HAP-1 (cell line): Measurements from ENCODE around the gene TEAD1.
A peak's percentile ranks its signal among the peaks of the same experiment; 100 is the strongest.

ENCODE experiments used
- DNase-seq, 2 experiments: peaks; one replicate each; pipeline ENCODE4 v3.0.0-alpha.2; 2016 to 2020; ENCODE audit warnings: low spot score in 2 of 2
- H3K27me3 ChIP-seq: fragments of 250-450 bp; sonication (Bioruptor Pico); 2 replicates; pipeline ENCODE4 v1.5.1; 2020; ENCODE audit warnings: low read depth, mild to moderate bottlenecking, moderate library complexity
- H3K36me3 ChIP-seq: fragments of 250-450 bp; sonication (Bioruptor Pico); replicated peaks from 2 replicates; pipeline ENCODE4 v1.5.1; 2020; ENCODE audit warnings: mild to moderate bottlenecking
- H3K4me1 ChIP-seq: fragments of 250-450 bp; sonication (Bioruptor Pico); 2 replicates; pipeline ENCODE4 v1.5.1; 2020; ENCODE audit warnings: mild to moderate bottlenecking
- H3K4me3 ChIP-seq: fragments of 250-450 bp; sonication (Bioruptor Pico); 2 replicates; pipeline ENCODE4 v1.5.1; 2020; ENCODE audit warnings: mild to moderate bottlenecking, moderate library complexity
- H3K9me3 ChIP-seq: fragments of 250-450 bp; sonication (Bioruptor Pico); 2 replicates; pipeline ENCODE4 v1.5.1; 2020; ENCODE audit warnings: mild to moderate bottlenecking, moderate library complexity
- in situ Hi-C: fragments of 300-500 bp; cut with MboI; formaldehyde crosslinking; loops from 3 replicates; pipeline ENCODE4 v1.14.3; 2020; ENCODE audit warnings: low sequenced_read_pairs, inconsistent platforms, mixed read lengths

Gene TEAD1

DNA sequence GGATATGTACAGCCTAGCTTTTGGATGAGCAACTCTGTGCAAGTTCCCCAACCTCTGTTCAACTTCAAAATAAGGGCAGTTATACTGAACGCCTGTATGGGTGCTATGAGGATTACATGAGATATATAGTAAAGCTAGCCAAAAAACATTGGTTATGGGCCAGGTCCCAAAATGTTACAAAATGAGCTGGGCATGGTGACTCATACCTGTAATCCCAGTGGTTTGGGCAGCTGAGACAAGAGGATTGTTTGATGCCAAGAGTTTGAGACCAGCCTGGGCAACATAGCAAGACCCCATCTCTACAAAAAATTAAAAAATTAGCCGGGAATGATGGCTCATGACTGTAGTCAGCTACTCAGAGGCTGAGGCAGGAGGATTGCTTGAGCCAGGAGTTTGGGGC is 118.4 kb downstream of the TEAD1 start:
- Histone ChIP-seq H3K4me3 (no peak overlapping the region), H3K9me3 (no peaks in the 10 kb centered on the region), H3K4me1 (peaks cover 2% of the 10 kb centered on the region; the same call in 1 of the 2 replicates), H3K36me3 (peaks cover 16% of the 10 kb centered on the region), H3K27me3 (no peaks in the 10 kb centered on the region)
- in situ Hi-C loops, result no loop called here
- DNase-seq, result no peak

DNA sequence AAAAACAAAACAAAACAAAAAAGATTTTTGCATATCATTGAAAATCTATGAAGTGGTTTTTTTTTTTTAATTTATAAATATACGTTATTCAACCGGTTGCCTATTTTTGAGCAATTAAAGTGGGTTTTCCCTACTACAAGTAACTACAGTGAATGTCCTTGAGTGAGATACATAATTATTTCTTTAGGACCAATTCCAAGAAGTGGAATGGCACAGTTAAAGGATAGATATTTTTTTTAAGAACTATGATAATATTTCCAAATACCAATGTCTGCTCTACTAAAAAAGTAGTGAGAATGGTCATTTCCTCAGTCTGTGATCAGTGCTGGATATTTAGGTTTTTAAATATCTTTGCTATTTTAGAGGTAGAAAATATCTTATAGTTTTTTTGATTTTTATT is 118.8 kb downstream of the TEAD1 start:
- peaks cover 2% of the 10 kb centered on the region for H3K4me1 ChIP-seq
- in situ Hi-C loops, result no loop called here
- peaks cover 16% of the 10 kb centered on the region for H3K36me3 ChIP-seq
- DNase-seq, result no peak
- H3K4me3 ChIP-seq, result no peak overlapping the region
- H3K9me3 ChIP-seq, result no peaks in the 10 kb centered on the region
- no peaks in the 10 kb centered on the region for H3K27me3 ChIP-seq

DNA sequence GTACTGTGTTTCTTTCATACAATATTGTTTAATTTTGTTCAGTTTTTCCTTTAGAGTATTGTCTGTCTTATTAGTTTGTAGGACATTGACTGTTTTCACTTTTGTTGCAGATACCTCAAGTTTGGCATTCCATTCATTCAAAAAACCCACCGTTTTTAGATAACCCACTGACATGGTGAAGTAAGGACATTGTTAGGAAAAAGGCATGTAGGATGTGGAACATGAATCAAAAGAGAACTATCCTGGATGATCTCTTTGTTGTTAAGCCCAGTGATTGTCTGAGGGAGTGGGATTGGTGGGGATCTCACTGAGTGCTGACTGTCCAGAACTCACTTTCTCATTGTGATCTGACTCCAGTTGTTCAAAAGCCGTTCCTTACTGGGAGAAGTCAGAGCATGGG is 119.3 kb downstream of the TEAD1 start:
- Histone ChIP-seq H3K36me3 (peaks cover 16% of the 10 kb centered on the region), H3K4me3 (no peak overlapping the region), H3K27me3 (no peaks in the 10 kb centered on the region), H3K4me1 (peaks cover 5% of the 10 kb centered on the region), H3K9me3 (no peaks in the 10 kb centered on the region)
- no peak for DNase-seq
- in situ Hi-C loops, result no loop called here

DNA sequence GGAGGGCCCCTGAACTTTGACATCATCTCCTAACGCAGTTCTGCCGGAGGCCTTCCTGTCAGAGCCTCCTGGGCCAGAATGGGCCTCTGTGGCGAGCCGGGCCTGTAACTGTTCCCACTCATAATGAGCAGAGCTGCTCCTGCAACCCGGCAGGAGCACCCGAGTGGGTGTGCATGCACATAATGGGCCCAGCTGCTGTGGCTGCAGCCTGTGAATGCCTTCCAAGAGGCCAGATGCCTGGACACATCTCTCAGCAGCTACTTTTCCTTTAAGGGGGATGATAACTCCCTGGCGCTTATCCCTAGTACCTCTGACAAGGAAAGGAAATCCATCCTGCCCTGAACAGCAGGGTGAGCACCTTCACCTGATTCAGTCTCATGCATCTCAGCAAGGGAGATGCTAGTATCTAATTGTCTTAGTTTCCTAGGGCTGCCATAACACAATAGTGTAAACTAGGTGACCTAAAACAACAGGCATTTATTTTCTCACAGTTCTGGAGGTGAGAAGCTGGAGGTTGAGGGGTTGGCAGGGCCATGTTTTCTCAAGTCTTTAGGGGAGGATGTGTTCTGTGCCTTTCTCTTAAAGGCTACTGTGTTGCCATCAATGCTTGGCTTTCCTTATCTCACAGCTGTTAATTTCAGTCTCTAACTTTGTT is 120.5 kb downstream of the TEAD1 start:
- Histone ChIP-seq H3K4me3 (no peak overlapping the region), H3K4me1 (peaks cover 17% of the 10 kb centered on the region), H3K9me3 (no peaks in the 10 kb centered on the region), H3K27me3 (no peaks in the 10 kb centered on the region), H3K36me3 (peaks cover 16% of the 10 kb centered on the region)
- DNase-seq, result no peak
- in situ Hi-C loops, result no loop called here

DNA sequence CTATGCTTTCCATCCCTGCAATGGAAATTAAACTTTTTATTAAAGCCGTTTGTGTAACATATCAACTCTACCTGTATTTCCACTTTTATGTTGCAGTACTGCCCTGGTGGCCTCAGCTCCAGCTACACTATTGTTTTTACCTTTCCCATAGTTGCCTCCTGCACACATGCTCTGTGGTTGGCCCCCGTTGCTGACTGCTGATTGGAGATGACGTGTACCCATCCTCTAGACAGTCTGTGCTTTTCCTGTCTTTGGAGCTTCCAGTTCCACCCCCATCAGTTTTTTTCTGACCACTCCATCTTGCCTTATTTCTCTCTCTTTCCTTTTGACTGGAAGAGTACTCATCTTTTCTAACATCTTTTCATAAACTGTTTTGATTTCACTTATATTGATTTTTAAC is 123.8 kb downstream of the TEAD1 start:
- Histone ChIP-seq H3K9me3 (no peaks in the 10 kb centered on the region; the same call in 1 of the 2 replicates), H3K4me3 (no peak overlapping the region), H3K36me3 (peaks cover 12% of the 10 kb centered on the region), H3K4me1 (peaks cover 48% of the 10 kb centered on the region), H3K27me3 (no peaks in the 10 kb centered on the region)
- DNase-seq, result no peak
- in situ Hi-C loops, result no loop called here

DNA sequence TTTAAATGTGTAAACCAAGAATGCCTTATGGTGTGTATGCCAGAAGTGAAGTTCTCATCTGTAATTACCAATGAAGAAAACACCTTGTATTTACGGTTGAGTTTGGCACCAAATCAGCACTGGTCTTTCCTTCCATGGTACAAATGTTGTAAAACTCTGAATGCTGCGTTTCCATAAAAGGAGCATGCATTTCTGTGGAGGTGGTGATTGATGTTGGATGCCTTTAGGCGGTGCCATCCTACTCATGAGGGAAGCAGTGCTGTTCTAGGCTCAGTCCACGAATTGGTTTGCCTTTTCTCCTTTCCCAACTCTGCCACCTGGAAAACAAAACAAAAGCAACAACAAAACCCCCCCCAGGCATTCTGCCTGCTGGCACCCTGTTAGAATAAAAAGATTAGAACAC is 124.4 kb downstream of the TEAD1 start:
- no peaks in the 10 kb centered on the region; the same call in 1 of the 2 replicates for H3K9me3 ChIP-seq
- peaks cover 54% of the 10 kb centered on the region for H3K4me1 ChIP-seq
- H3K4me3 ChIP-seq, result no peak overlapping the region
- peak in 1 of 2 experiments; percentile 50 for DNase-seq
- in situ Hi-C loops, result no loop called here
- no peaks in the 10 kb centered on the region for H3K27me3 ChIP-seq
- H3K36me3 ChIP-seq, result peaks cover 10% of the 10 kb centered on the region

DNA sequence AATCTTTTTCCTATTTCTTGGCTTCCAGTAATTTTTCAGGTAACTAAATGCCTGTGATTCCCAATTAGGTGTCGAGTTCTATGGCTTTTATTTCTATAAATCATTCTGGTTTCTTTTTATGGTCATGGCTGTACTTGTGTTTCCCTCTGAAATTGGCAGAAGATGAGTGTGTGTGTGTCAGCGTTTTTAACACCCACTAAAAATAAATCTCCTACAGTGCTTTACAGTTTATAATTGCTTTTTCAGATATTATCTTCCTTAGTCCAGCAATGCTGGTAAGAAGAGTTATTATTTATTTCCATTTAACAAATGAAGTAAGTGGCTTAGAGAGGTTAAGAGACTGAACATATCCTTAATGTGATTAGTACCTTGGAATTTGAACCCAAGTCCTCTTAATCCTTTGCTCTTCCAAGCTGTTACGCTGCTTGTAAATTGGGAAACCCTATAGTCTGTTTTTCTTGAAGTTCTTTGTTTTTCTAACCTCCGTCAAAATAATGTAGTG is 125.2 kb downstream of the TEAD1 start:
- no peaks in the 10 kb centered on the region for H3K27me3 ChIP-seq
- in situ Hi-C loops, result no loop called here
- H3K4me1 ChIP-seq, result peaks cover 54% of the 10 kb centered on the region
- H3K4me3 ChIP-seq, result no peak overlapping the region
- H3K9me3 ChIP-seq, result no peaks in the 10 kb centered on the region; the same call in 1 of the 2 replicates
- DNase-seq, result peak in 1 of 2 experiments; percentile 46
- H3K36me3 ChIP-seq, result peaks cover 6% of the 10 kb centered on the region

DNA sequence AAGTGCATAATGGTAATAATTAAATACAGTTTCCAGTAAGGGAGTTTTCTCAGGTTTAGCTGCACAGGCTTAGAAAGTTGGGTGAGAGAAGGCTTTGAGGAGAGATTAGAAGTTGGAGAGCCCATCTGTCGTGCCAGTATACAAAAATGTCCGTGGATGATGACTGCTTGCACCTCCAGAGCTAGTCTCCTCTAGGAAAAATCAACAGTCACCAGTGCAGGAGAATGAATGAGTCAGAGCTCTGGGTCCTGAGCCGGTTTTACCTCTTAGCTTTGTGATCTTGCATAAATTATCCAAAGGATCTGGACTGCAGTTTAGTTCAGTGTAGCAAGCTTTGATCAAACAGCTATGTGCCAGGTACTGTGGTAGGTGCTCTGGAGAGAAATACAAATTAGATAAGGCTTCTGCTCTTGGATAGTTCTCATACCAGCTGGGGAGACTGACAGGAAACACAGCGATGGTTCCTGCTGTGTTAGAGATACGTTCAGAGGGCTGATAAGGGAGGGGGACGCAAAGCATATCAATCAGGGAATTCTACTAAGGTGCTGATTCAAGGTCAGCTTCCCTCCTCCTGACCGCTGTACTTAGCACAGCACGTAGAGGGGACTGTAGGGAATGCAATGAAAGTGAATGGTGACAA is 125.9 kb downstream of the TEAD1 start:
- Histone ChIP-seq H3K36me3 (peaks cover under 1% of the 10 kb centered on the region), H3K27me3 (no peaks in the 10 kb centered on the region), H3K9me3 (no peaks in the 10 kb centered on the region; the same call in 1 of the 2 replicates), H3K4me3 (no peak overlapping the region), H3K4me1 (peaks cover 54% of the 10 kb centered on the region)
- in situ Hi-C loops, result no loop called here
- peak in 1 of 2 experiments; percentile 23 for DNase-seq

DNA sequence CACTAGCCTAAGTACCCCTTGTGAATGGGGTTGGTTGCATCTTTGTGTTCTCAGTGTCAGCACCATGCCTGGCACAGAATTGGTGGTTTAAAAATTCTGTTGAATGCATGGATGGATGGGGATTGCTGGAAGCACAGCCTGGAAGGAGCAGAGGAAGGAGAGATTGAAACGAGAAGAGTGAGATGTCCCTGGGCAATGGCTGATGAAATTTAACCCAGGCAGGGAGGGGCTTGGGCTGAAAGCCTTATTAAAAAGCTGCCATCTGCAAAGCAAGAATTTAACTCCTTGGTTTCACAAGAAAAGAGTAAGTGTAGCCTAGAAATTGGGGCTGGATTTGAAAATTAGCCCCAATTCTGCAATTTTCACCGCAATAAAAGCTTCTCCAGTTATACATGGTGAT is 126.7 kb downstream of the TEAD1 start:
- peaks cover 54% of the 10 kb centered on the region for H3K4me1 ChIP-seq

DNA sequence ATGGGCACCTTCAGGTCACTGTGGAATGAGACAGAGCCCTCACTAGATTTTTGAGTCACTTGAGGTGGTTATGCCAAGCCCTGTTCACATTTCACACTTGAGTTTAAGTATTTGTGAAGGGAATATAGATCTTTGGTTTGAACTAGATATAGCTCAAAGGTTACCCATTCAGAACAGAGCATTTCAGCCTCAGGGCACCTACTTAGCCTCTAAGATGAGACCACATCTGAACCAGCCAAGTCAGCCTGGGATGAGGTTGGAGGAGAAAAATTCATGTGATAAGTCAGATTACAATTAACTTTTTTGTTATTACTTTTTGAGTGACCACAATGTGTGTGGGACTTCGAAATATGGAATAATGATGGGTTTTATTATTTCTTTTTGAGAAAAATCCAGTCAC is 127.8 kb downstream of the TEAD1 start:
- peak in 1 of 2 experiments; percentile 23 for DNase-seq
- no peak overlapping the region for H3K4me3 ChIP-seq

More for the DNA sequence above, 126.7 kb downstream of the TEAD1 start:
- DNase-seq, result peak in 1 of 2 experiments; percentile 11
- H3K4me3 ChIP-seq, result no peak overlapping the region
- in situ Hi-C loops, result no loop called here
- no peaks in the 10 kb centered on the region for H3K27me3 ChIP-seq
- no peaks in the 10 kb centered on the region; the same call in 1 of the 2 replicates for H3K9me3 ChIP-seq
- no peaks in the 10 kb centered on the region; the same call in 1 of the 2 replicates for H3K36me3 ChIP-seq

DNA sequence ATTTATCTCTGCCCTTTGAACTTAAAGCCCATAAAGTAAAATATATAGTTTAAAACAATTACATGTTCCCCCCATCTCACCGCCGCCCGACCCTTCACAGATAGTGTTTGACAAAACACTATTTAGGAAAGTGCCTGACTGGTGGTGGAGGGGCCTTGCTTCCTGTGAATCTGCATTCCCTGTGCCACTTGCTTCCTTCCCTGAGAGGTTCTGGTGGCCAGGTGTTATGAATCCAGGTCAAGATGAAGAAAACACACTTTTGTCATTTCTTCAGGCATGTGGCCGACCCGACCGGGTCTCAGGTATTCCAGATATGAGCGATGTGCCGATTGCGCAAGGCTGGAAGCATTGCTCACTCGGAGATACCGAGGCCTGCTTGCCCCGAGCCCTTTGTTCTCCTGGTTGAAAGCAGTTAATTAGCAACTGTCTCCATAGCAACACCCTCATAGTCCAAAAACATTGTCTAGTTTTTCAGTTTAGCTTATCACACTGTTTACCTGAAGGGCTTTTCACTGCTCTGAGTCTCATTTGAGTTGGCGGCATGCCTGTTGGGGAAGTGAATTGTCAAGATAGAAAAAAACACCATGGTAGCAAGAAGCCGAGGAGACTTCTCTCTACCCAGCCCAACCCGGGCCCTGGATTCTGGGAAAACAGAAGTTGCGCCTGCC is 128.3 kb downstream of the TEAD1 start:
- Histone ChIP-seq H3K4me1 (peaks cover 54% of the 10 kb centered on the region), H3K9me3 (no peaks in the 10 kb centered on the region; the same call in 1 of the 2 replicates), H3K4me3 (no peak overlapping the region), H3K36me3 (peaks cover 3% of the 10 kb centered on the region), H3K27me3 (no peaks in the 10 kb centered on the region)
- in situ Hi-C loops, result no loop called here
- peak; percentile 86 to 90 for DNase-seq

More for the DNA sequence above, 127.8 kb downstream of the TEAD1 start:
- in situ Hi-C loops, result no loop called here
- Histone ChIP-seq H3K4me1 (peaks cover 54% of the 10 kb centered on the region), H3K27me3 (no peaks in the 10 kb centered on the region), H3K9me3 (no peaks in the 10 kb centered on the region; the same call in 1 of the 2 replicates), H3K36me3 (peaks cover 3% of the 10 kb centered on the region)

DNA sequence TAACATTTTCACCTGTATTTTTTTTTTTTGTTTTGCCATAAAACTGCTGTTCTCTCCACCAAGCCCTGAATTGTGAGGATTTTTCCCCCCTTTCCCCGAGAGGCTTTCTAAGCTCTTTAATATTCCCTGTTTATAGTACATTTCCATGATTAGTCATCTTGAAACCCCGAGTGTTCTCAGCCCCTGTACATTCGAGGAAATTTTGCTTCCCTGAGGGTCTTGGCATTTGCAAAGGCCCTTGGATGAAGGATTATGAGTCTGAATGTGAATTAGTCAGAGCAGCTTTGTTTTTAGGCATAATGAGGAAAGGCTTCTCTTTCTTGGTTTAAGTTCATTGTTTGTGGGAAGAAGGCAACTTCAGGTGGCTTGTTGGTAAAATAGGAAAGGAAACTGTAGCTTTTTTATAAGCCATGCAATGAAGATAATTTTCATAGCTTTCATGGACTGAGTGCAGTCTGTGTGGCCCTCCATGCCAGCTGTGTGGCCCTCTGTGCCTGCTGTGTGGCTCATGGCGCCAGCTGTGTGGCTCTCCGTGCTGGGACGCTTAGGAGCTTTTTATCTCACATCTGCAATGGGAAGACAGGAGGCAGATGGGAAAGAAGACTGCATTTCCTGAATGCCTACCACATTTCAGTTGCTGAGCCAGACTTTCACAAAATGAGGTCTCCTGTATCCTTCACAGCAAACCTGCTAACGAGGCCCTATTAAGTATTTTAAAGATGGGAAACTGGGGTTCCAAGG is 129.0 kb downstream of the TEAD1 start:
- H3K9me3 ChIP-seq, result no peaks in the 10 kb centered on the region; the same call in 1 of the 2 replicates
- in situ Hi-C loops, result no loop called here
- H3K4me3 ChIP-seq, result no peak overlapping the region
- DNase-seq, result peak in 1 of 2 experiments; percentile 19
- H3K27me3 ChIP-seq, result no peaks in the 10 kb centered on the region
- H3K36me3 ChIP-seq, result peaks cover 3% of the 10 kb centered on the region
- peaks cover 53% of the 10 kb centered on the region for H3K4me1 ChIP-seq

DNA sequence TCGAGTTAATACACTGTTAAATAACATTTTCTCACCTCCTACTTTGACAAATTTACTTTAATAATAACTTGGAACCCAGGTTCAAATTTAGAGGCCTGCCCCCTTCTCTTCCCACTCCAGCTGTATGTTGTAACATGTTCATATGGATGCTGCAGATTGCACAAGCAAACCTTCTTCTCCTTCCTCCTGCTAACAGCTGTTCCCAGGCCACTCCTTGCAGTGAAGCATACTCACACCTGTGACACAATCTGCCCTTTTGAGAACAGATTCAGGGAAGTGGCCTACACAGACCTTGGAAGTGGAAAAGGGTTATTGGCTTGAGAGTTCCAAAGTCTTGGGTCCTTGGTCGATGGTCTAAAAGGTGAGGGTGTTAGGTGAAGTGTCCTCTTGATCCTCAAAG is 131.9 kb downstream of the TEAD1 start:
- Histone ChIP-seq H3K9me3 (no peaks in the 10 kb centered on the region; the same call in 1 of the 2 replicates), H3K36me3 (peaks cover 3% of the 10 kb centered on the region), H3K4me1 (peaks cover 24% of the 10 kb centered on the region), H3K4me3 (no peak overlapping the region), H3K27me3 (no peaks in the 10 kb centered on the region)
- DNase-seq, result no peak
- in situ Hi-C loops, result no loop called here
